ENCODE data around the gene PTPRT. TPM values are rescaled to one million over a fixed set of nuclear protein-coding genes. Genes with fewer than 3 reads are reported as not detected.

PTPRT gene
- total RNA-seq, 1 experiment from 2014 or later = 0.13 TPM

DNA sequence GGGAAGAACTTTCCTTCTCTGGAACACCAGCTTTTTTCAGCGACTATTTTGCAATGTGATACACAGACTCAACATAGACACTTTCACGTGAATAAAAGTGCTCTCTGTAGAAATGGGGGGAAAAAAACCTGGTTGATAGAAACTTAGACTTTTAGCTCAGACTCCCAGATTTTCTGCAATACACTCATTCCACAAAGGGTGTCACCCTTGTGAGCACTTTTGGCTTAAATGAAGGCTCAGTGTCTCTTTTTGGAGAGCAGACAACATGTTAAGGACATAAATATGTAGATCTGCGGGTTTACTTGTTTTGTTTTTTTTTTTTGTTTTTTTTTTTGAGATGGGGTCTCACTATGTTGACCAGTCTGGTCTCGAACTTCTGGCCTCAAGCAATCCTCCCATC lies 579.6 kb downstream of the PTPRT start:
- no peak overlapping the region for H3K27ac Mint-ChIP-seq
- H3K36me3 Mint-ChIP-seq (ENCODE audit: insufficient read depth in 1 of 3, low read depth in 3 of 3) = peaks cover 4 to 8% (median 7%) of the 10 kb centered on the region in 3 experiments; a peak in 4 of 7 replicates
- DNase-seq = no peak

More for the DNA sequence above, 579.6 kb downstream of the PTPRT start:
- Histone ChIP-seq H3K4me1 (ENCODE audit: insufficient read depth, low read length) (no peaks in the 10 kb centered on the region), H3K18ac (ENCODE audit: insufficient read length, low read depth, low read length) (no peak overlapping the region), H2AK5ac (ENCODE audit: insufficient read length, low read length) (no peak overlapping the region), H4K8ac (replicated peaks; ENCODE audit: insufficient read length, low read depth, low read length) (no peak overlapping the region), H3K27me3 (ENCODE audit: insufficient read depth, low read length) (no peaks in the 10 kb centered on the region), H3K9ac (ENCODE audit: extremely low read depth, insufficient read length, low read length) (no peak overlapping the region), H3K27ac (ENCODE audit: insufficient read length, low read depth, low read length) (no peak overlapping the region), H2BK20ac (ENCODE audit: low read depth, low read length, poor library complexity, severe bottlenecking) (no peak overlapping the region), H2AFZ (ENCODE audit: low read length) (no peak overlapping the region), H3K4ac (ENCODE audit: low read depth, low read length) (no peak overlapping the region), H3K4me2 (ENCODE audit: insufficient read depth, insufficient read length, low read length) (no peak overlapping the region), H4K5ac (ENCODE audit: insufficient read length, low read depth, low read length) (no peak overlapping the region), H3K79me2 (ENCODE audit: insufficient read depth, low read length) (no peaks in the 10 kb centered on the region), H3K14ac (ENCODE audit: insufficient read depth, low read length) (no peak overlapping the region), H2BK15ac (ENCODE audit: low read depth, low read length) (no peak overlapping the region), H3K23me2 (ENCODE audit: insufficient read length, low read depth, low read length, poor library complexity, severe bottlenecking) (no peaks in the 10 kb centered on the region), H4K91ac (ENCODE audit: insufficient read length, low read depth, low read length) (no peak overlapping the region), H3K79me1 (ENCODE audit: insufficient read depth, low read depth, low read length, poor library complexity, severe bottlenecking) (no peaks in the 10 kb centered on the region), H3T11ph (ENCODE audit: low read length) (no peak overlapping the region), H3K23ac (ENCODE audit: insufficient read length, low read depth, low read length) (no peak overlapping the region), H3K56ac (ENCODE audit: insufficient read length, low read depth, low read length) (no peak overlapping the region), H2BK120ac (ENCODE audit: low read depth, low read length, poor library complexity, severe bottlenecking) (no peak overlapping the region), H2BK12ac (ENCODE audit: insufficient read length, low read depth, low read length) (no peak overlapping the region), H4K20me1 (ENCODE audit: control insufficient read depth, insufficient read depth, insufficient read length) (no peaks in the 10 kb centered on the region), H2BK5ac (ENCODE audit: insufficient read length, low read length) (no peak overlapping the region), H3K9me3 (ENCODE audit: control insufficient read depth, low read depth, low read length) (no peaks in the 10 kb centered on the region)
- peaks cover 2 to 3% of the 10 kb centered on the region in 2 experiments; a peak in 2 of 4 replicates for H3K4me1 Mint-ChIP-seq
- no CpG with 5 or more reads among the region's 4 CpGs for WGBS (ENCODE audit: extremely low coverage, insufficient read length, low lambda C conversion rate)
- H3K27me3 Mint-ChIP-seq (ENCODE audit: low read depth) = peaks cover 5% of the 10 kb centered on the region
- H3K4me3 Mint-ChIP-seq = no peak overlapping the region
- TF ChIP-seq, protein P1, sequence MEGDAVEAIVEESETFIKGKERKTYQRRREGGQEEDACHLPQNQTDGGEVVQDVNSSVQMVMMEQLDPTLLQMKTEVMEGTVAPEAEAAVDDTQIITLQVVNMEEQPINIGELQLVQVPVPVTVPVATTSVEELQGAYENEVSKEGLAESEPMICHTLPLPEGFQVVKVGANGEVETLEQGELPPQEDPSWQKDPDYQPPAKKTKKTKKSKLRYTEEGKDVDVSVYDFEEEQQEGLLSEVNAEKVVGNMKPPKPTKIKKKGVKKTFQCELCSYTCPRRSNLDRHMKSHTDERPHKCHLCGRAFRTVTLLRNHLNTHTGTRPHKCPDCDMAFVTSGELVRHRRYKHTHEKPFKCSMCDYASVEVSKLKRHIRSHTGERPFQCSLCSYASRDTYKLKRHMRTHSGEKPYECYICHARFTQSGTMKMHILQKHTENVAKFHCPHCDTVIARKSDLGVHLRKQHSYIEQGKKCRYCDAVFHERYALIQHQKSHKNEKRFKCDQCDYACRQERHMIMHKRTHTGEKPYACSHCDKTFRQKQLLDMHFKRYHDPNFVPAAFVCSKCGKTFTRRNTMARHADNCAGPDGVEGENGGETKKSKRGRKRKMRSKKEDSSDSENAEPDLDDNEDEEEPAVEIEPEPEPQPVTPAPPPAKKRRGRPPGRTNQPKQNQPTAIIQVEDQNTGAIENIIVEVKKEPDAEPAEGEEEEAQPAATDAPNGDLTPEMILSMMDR (conservative IDR thresholded peaks at IDR 0.05) = peak; percentile 28; the same call in 1 of the 3 replicates
- peaks cover 8 to 10% of the 10 kb centered on the region in 2 experiments for H3K9me3 Mint-ChIP-seq
